Measurements from ENCODE around the gene KLHL29. TPM values are rescaled to one million over a fixed set of nuclear protein-coding genes. Genes with fewer than 3 reads are reported as not detected.

The KLHL29 gene
- total RNA-seq, 4 donors from 2014 or later = 10.1 to 27.3 (median 15.7) TPM

DNA sequence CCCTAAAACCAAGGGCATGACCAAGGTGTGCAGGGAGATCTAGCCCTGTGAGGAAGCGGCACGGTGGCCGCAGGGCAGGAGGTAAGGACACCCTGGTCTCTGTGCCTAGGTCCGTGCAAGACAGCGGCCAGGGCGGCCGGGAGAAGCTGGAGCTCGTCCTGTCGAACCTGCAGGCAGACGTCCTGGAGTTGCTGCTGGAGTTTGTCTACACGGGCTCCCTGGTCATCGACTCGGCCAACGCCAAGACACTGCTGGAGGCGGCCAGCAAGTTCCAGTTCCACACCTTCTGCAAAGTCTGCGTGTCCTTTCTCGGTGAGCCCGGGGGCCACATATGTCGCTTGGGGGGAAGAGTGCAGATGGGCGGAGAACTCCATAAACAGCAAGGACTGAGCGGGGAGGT, 306.6 kb downstream of the KLHL29 start:
- H3K4me3 ChIP-seq (ENCODE audit: low read depth, poor library complexity, severe bottlenecking) = no peak overlapping the region
- no peak for DNase-seq (ENCODE audit: low spot score in 2 of 2)
- no peak for TF ChIP-seq POLR2A (IDR thresholded peaks at IDR 0.05)
- no peak for TF ChIP-seq CTCF (IDR thresholded peaks at IDR 0.05)
- WGBS, 2 donors = 93 to 96% methylated on average over 21 of the region's 21 CpGs
- intact Hi-C loops (cut with DNase I; ENCODE audit: low total_unique reads) = no loop called here

- TF ChIP-seq POLR2A (IDR thresholded peaks at IDR 0.05) (no peak), CTCF (IDR thresholded peaks at IDR 0.05) (no peak)
- WGBS, 2 donors = 98% methylated on average over 14 of the region's 14 CpGs
- intact Hi-C loops (cut with DNase I; ENCODE audit: low total_unique reads) = no loop called here
- no peak overlapping the region for H3K4me3 ChIP-seq (ENCODE audit: low read depth, poor library complexity, severe bottlenecking)
- DNase-seq (ENCODE audit: low spot score in 2 of 2) = no peak
These were observed 307.3 kb downstream of the KLHL29 start for GRCh38 chr2:23692263-23692662.

GRCh38 chr2:23692851-23693605, 308.0 kb downstream of the KLHL29 start:
- no peak overlapping the region for H3K4me3 ChIP-seq (ENCODE audit: low read depth, poor library complexity, severe bottlenecking)
- TF ChIP-seq CTCF (IDR thresholded peaks at IDR 0.05) = no peak
- no peak for TF ChIP-seq POLR2A (IDR thresholded peaks at IDR 0.05)
- no peak for DNase-seq (ENCODE audit: low spot score in 2 of 2)
- 95% methylated on average over 25 to 28 of the region's 28 CpGs for WGBS, 2 donors
- intact Hi-C loops (cut with DNase I; ENCODE audit: low total_unique reads) = no loop called here

DNA sequence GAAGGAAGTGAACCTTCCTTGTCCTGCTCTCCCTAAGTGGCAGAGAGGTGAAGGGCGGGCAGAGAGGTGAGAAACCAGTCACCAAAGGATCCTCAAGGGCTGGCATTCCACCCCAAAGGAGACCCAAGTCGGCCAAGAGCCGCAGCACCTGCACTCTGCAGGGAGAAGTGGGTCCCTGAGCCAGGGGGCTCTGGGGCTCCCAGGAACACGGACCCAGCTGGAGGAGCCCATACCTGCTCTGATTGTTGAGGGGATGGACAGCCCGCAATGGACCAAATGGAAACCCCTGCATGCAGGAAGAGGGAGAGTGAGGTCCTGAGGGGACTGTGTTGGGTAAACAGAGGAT, 308.6 kb downstream of the KLHL29 start:
- TF ChIP-seq CTCF (IDR thresholded peaks at IDR 0.05) (no peak), POLR2A (IDR thresholded peaks at IDR 0.05) (no peak)
- intact Hi-C loops (cut with DNase I; ENCODE audit: low total_unique reads) = no loop called here
- no peak for DNase-seq (ENCODE audit: low spot score in 2 of 2)
- H3K4me3 ChIP-seq (ENCODE audit: low read depth, poor library complexity, severe bottlenecking) = no peak overlapping the region
- WGBS, 2 donors = 95 to 96% methylated on average over 5 of the region's 5 CpGs

- no peak for DNase-seq (ENCODE audit: low spot score in 2 of 2)
- WGBS, 2 donors = 86 to 90% methylated on average over 21 of the region's 21 CpGs
- no peak overlapping the region for H3K4me3 ChIP-seq (ENCODE audit: low read depth, poor library complexity, severe bottlenecking)
- no peak for TF ChIP-seq POLR2A (IDR thresholded peaks at IDR 0.05)
- TF ChIP-seq CTCF (IDR thresholded peaks at IDR 0.05) = no peak
- intact Hi-C loops (cut with DNase I; ENCODE audit: low total_unique reads) = no loop called here
These were observed 309.4 kb downstream of the KLHL29 start for GRCh38 chr2:23694058-23695045.
